SU-DHL-6 (cell line): Measurements from ENCODE around the gene PRKCZ.

ENCODE experiments used
- EZH2phosphoT487 ChIP-seq: fragments of 200-600 bp; sonication (generic), shearing (Covaris generic); conservative IDR thresholded peaks from 2 replicates; pipeline ENCODE4 v1.6.1; 2018; ENCODE audit warnings: mild to moderate bottlenecking, antibody characterized with exemption, low read length, moderate library complexity, mixed read lengths
- TF ChIP-seq, protein P1 (sequence below): fragments of 200-600 bp; sonication (generic); IDR thresholded peaks from one replicate; pipeline ENCODE4 v1.5.1; 2017; ENCODE audit warnings: antibody characterized with exemption, mild to moderate bottlenecking, low read length, moderate library complexity; ENCODE audit not compliant: insufficient read depth, poor library complexity, severe bottlenecking

DNA sequence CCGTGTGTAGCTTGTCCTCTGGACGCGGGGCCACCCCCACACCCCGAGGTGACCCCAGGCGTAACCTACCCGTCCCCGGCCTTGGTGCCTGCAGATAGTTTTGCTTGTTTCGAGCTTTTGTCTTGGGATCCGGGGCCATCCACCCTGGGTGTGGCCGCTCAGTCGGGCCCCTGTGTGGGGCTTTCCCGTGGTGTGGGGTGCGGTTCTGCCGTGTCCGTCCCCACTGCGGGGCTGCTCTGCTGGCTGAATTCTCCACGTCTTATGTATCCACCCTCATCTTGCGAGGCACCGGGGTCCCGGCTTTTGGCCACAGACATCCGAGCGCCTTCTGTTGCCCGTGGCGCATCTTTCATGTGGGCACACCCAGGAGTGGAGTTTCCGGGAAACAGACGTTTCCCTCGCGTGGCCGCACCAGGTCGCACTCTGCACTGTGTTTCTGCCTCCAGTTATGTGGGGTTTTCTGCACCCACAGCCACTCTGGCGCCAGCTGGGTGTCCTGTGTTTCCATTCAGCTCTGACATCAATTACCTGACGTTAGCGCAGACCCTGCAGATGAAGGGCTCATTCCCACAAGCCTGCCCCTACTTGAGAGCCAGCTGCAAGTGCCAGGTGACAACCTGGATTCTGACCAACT is 64.9 kb downstream of the PRKCZ start:
- TF ChIP-seq, protein P1, sequence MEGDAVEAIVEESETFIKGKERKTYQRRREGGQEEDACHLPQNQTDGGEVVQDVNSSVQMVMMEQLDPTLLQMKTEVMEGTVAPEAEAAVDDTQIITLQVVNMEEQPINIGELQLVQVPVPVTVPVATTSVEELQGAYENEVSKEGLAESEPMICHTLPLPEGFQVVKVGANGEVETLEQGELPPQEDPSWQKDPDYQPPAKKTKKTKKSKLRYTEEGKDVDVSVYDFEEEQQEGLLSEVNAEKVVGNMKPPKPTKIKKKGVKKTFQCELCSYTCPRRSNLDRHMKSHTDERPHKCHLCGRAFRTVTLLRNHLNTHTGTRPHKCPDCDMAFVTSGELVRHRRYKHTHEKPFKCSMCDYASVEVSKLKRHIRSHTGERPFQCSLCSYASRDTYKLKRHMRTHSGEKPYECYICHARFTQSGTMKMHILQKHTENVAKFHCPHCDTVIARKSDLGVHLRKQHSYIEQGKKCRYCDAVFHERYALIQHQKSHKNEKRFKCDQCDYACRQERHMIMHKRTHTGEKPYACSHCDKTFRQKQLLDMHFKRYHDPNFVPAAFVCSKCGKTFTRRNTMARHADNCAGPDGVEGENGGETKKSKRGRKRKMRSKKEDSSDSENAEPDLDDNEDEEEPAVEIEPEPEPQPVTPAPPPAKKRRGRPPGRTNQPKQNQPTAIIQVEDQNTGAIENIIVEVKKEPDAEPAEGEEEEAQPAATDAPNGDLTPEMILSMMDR: no peak
- TF ChIP-seq EZH2phosphoT487: no peak
